ENCODE data around the gene SLX4IP. TPM values are rescaled to one million over a fixed set of nuclear protein-coding genes. Genes with fewer than 3 reads are reported as not detected.

The SLX4IP gene
- total and polyA plus RNA-seq, 2 donors (not counting 1 experiment from before 2014, with no cell fraction given), result 2.0 to 8.1 TPM

GRCh38 chr20:10530883-10531282, 95.8 kb downstream of the SLX4IP start:
- 100% methylated on average over 1 of the region's 2 CpGs for WGBS (ENCODE audit: insufficient coverage)
- POLR2A ChIA-PET, result no interaction called here
- H3K4me3 Mint-ChIP-seq, result no peak overlapping the region
- intact Hi-C loops (cut with micrococcal nuclease), result no loop called here
- no peaks in the 10 kb centered on the region for H3K9me3 Mint-ChIP-seq (ENCODE audit: insufficient read depth)
- Histone ChIP-seq H3K4me3 (ENCODE audit: control extremely low read depth in 1 of 5, extremely low read depth in 1 of 5, insufficient read depth in 1 of 5, low read depth in 2 of 5, low read length in 4 of 5) (no peak overlapping the region), H3K9ac (ENCODE audit: low read length) (no peak overlapping the region), H3K79me2 (ENCODE audit: control insufficient read depth, insufficient read depth, low read length) (no peaks in the 10 kb centered on the region), H2AFZ (ENCODE audit: insufficient read depth, low read depth, low read length, poor library complexity, severe bottlenecking) (no peak overlapping the region), H3K4me1 (ENCODE audit: control insufficient read depth in 2 of 2, insufficient read depth in 2 of 2, low read length in 2 of 2) (no peaks in the 10 kb centered on the region), H3K9me3 (ENCODE audit: control extremely low read depth in 1 of 3, control insufficient read depth in 2 of 3, insufficient read depth in 1 of 3, low read length in 2 of 3) (no peaks in the 10 kb centered on the region), H3K4me2 (replicated peaks; ENCODE audit: low read depth, low read length, poor library complexity, severe bottlenecking) (no peak overlapping the region), H3K27me3 (replicated peaks in 1 of 4; ENCODE audit: control extremely low read depth in 1 of 4, control insufficient read depth in 3 of 4, insufficient read depth in 4 of 4, low read length in 3 of 4) (no peaks in the 10 kb centered on the region), H3K27ac (ENCODE audit: low read length in 2 of 2) (no peak overlapping the region), H3K36me3 (replicated peaks in 1 of 2; ENCODE audit: control extremely low read depth in 1 of 2, control insufficient read depth in 1 of 2, extremely low read depth in 1 of 2, insufficient read depth in 2 of 2, low read length in 1 of 2) (peaks cover 0 to 3% of the 10 kb centered on the region in 2 experiments), H4K20me1 (ENCODE audit: control insufficient read depth, insufficient read depth, low read length, poor library complexity, severe bottlenecking) (no peaks in the 10 kb centered on the region)
- CTCF ChIA-PET, result no interaction called here
- H3K27ac Mint-ChIP-seq, result no peak overlapping the region
- no peak for TF ChIP-seq EZH2 (IDR thresholded peaks at IDR 0.05; ENCODE audit: borderline replicate concordance, insufficient read depth, low read depth, low read length, poor library complexity, severe bottlenecking)
- no peak for TF ChIP-seq CTCF (IDR thresholded peaks at IDR 0.05)
- ATAC-seq (ENCODE audit: low read depth), result no peak
- H3K27me3 Mint-ChIP-seq, result no peaks in the 10 kb centered on the region
- no peaks in the 10 kb centered on the region for H3K4me1 Mint-ChIP-seq
- no peak for DNase-seq

GRCh38 chr20:10531848-10532247, 96.7 kb downstream of the SLX4IP start:
- ATAC-seq (ENCODE audit: low read depth), result no peak
- Histone ChIP-seq H3K9ac (ENCODE audit: low read length) (no peak overlapping the region), H4K20me1 (ENCODE audit: control insufficient read depth, insufficient read depth, low read length, poor library complexity, severe bottlenecking) (no peaks in the 10 kb centered on the region), H3K4me3 (ENCODE audit: control extremely low read depth in 1 of 5, extremely low read depth in 1 of 5, insufficient read depth in 1 of 5, low read depth in 2 of 5, low read length in 4 of 5) (no peak overlapping the region), H3K27me3 (replicated peaks in 1 of 4; ENCODE audit: control extremely low read depth in 1 of 4, control insufficient read depth in 3 of 4, insufficient read depth in 4 of 4, low read length in 3 of 4) (no peaks in the 10 kb centered on the region), H3K4me1 (ENCODE audit: control insufficient read depth in 2 of 2, insufficient read depth in 2 of 2, low read length in 2 of 2) (no peaks in the 10 kb centered on the region), H3K4me2 (replicated peaks; ENCODE audit: low read depth, low read length, poor library complexity, severe bottlenecking) (no peak overlapping the region), H3K9me3 (ENCODE audit: control extremely low read depth in 1 of 3, control insufficient read depth in 2 of 3, insufficient read depth in 1 of 3, low read length in 2 of 3) (no peaks in the 10 kb centered on the region), H3K79me2 (ENCODE audit: control insufficient read depth, insufficient read depth, low read length) (no peaks in the 10 kb centered on the region), H3K27ac (ENCODE audit: low read length in 2 of 2) (no peak overlapping the region), H3K36me3 (replicated peaks in 1 of 2; ENCODE audit: control extremely low read depth in 1 of 2, control insufficient read depth in 1 of 2, extremely low read depth in 1 of 2, insufficient read depth in 2 of 2, low read length in 1 of 2) (peaks cover 0 to 3% of the 10 kb centered on the region in 2 experiments), H2AFZ (ENCODE audit: insufficient read depth, low read depth, low read length, poor library complexity, severe bottlenecking) (no peak overlapping the region)
- no peak overlapping the region for H3K4me3 Mint-ChIP-seq
- no peaks in the 10 kb centered on the region for H3K4me1 Mint-ChIP-seq
- no peak for DNase-seq
- POLR2A ChIA-PET, result no interaction called here
- no peak for TF ChIP-seq CTCF (IDR thresholded peaks at IDR 0.05)
- no peak for TF ChIP-seq EZH2 (IDR thresholded peaks at IDR 0.05; ENCODE audit: borderline replicate concordance, insufficient read depth, low read depth, low read length, poor library complexity, severe bottlenecking)
- intact Hi-C loops (cut with micrococcal nuclease), result no loop called here
- no peaks in the 10 kb centered on the region for H3K27me3 Mint-ChIP-seq
- CTCF ChIA-PET, result no interaction called here
- H3K9me3 Mint-ChIP-seq (ENCODE audit: insufficient read depth), result no peaks in the 10 kb centered on the region
- no peak overlapping the region for H3K27ac Mint-ChIP-seq
- no CpG with 5 or more reads among the region's 3 CpGs for WGBS (ENCODE audit: insufficient coverage)

Measured in B cell (primary cell).